ENCODE measurements around the gene ARF1.

DNA sequence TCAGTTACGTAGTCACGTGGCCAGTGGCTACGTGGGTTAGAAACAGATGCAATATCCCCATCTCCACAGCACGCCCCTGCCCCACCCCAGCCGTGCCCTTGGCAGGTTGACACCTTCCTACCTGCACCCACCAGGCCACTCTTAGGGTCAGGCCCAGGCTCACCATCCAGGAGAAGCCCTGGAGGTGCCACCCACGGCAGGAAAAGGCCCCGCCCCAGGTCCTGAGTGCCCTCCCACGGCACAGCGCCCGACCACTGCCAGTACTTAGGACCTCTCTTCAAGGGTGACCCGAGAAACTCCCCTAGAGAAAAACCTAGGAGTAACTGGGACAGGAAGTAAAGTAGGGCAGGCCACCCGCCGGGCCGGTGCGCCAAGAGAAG lies 19.1 kb downstream of the ARF1 start:
- TF ChIP-seq, protein P1, sequence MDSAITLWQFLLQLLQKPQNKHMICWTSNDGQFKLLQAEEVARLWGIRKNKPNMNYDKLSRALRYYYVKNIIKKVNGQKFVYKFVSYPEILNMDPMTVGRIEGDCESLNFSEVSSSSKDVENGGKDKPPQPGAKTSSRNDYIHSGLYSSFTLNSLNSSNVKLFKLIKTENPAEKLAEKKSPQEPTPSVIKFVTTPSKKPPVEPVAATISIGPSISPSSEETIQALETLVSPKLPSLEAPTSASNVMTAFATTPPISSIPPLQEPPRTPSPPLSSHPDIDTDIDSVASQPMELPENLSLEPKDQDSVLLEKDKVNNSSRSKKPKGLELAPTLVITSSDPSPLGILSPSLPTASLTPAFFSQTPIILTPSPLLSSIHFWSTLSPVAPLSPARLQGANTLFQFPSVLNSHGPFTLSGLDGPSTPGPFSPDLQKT (CRISPR knock-in tag; IDR thresholded peaks at IDR 0.05; ENCODE audit: borderline replicate concordance): no peak
- TF ChIP-seq CEBPB (IDR thresholded peaks at IDR 0.05; ENCODE audit: borderline replicate concordance, low read depth, low read length): no peak
- TF ChIP-seq, protein P2, sequence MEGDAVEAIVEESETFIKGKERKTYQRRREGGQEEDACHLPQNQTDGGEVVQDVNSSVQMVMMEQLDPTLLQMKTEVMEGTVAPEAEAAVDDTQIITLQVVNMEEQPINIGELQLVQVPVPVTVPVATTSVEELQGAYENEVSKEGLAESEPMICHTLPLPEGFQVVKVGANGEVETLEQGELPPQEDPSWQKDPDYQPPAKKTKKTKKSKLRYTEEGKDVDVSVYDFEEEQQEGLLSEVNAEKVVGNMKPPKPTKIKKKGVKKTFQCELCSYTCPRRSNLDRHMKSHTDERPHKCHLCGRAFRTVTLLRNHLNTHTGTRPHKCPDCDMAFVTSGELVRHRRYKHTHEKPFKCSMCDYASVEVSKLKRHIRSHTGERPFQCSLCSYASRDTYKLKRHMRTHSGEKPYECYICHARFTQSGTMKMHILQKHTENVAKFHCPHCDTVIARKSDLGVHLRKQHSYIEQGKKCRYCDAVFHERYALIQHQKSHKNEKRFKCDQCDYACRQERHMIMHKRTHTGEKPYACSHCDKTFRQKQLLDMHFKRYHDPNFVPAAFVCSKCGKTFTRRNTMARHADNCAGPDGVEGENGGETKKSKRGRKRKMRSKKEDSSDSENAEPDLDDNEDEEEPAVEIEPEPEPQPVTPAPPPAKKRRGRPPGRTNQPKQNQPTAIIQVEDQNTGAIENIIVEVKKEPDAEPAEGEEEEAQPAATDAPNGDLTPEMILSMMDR (CRISPR knock-in tag; IDR thresholded peaks at IDR 0.05): no peak
- no peak for TF ChIP-seq ZZZ3 (CRISPR knock-in tag; IDR thresholded peaks at IDR 0.05; ENCODE audit: borderline replicate concordance)
- no peak for TF ChIP-seq EZH2 (conservative IDR thresholded peaks at IDR 0.05; ENCODE audit: low read depth, low read length)
- no peak for TF ChIP-seq BHLHE40 (IDR thresholded peaks at IDR 0.05; ENCODE audit: low read length)
- no peak for TF ChIP-seq FOXC1 (CRISPR knock-in tag; IDR thresholded peaks at IDR 0.05; ENCODE audit: borderline replicate concordance)
